ENCODE data around the gene RNU2-63P.
"Not testable (repeated sequence)": the region's sequence is repeated elsewhere in the genome, so short reads cannot be mapped to it uniquely, and the experiment has no call there.

Gene RNU2-63P

GRCh38 chr2:88016086-88016959 lies at the start of gene RNU2-63P:
Gene RNU2-63P, minus strand, starts transcription at chr2:88016547.
- DNase-seq (ENCODE audit: low spot score) = peak; percentile 56

- DNase-seq (ENCODE audit: low spot score) = no peak
Observed at GRCh38 chr2:88061295-88061694, 44.9 kb upstream of the RNU2-63P start.

- DNase-seq (ENCODE audit: low spot score) = no peak
Observed at GRCh38 chr2:88060907-88061275, 44.5 kb upstream of the RNU2-63P start.

- peak; percentile 58 for DNase-seq (ENCODE audit: low spot score)
Observed at GRCh38 chr2:88059979-88060906, 43.9 kb upstream of the RNU2-63P start.

GRCh38 chr2:88058191-88058590 lies 41.8 kb upstream of the RNU2-63P start:
- DNase-seq (ENCODE audit: low spot score) = no peak

- DNase-seq (ENCODE audit: low spot score) = no peak
Observed at GRCh38 chr2:88057437-88057844, 41.1 kb upstream of the RNU2-63P start.

- DNase-seq (ENCODE audit: low spot score) = peak; percentile 97
Observed at GRCh38 chr2:88055371-88056128, 39.2 kb upstream of the RNU2-63P start, which contains the start of gene KRCC1. Gene KRCC1, minus strand, starts transcription at chr2:88055783. Its CDS starts 27,220 bp downstream, at chr2:88028563.

GRCh38 chr2:88054782-88055370 lies 38.5 kb upstream of the RNU2-63P start:
- no peak for DNase-seq (ENCODE audit: low spot score)

- DNase-seq (ENCODE audit: low spot score) = no peak
Observed at GRCh38 chr2:88053934-88054781, 37.8 kb upstream of the RNU2-63P start.

- no peak for DNase-seq (ENCODE audit: low spot score)
Observed at GRCh38 chr2:88053296-88053695, 36.9 kb upstream of the RNU2-63P start.

- DNase-seq (ENCODE audit: low spot score) = no peak
Observed at GRCh38 chr2:88051792-88052191, 35.4 kb upstream of the RNU2-63P start.

- DNase-seq (ENCODE audit: low spot score) = no peak
Observed at GRCh38 chr2:88049622-88050021, 33.3 kb upstream of the RNU2-63P start.

GRCh38 chr2:88048541-88048940 lies 32.2 kb upstream of the RNU2-63P start:
- no peak for DNase-seq (ENCODE audit: low spot score)

GRCh38 chr2:88045561-88045960 lies 29.2 kb upstream of the RNU2-63P start:
- DNase-seq (ENCODE audit: low spot score) = not testable (repeated sequence)

- no peak for DNase-seq (ENCODE audit: low spot score)
Observed at GRCh38 chr2:88042476-88042875, 26.1 kb upstream of the RNU2-63P start.

GRCh38 chr2:88038263-88039105 lies 22.1 kb upstream of the RNU2-63P start:
- no peak for DNase-seq (ENCODE audit: low spot score)

- no peak for DNase-seq (ENCODE audit: low spot score)
Observed at GRCh38 chr2:88036606-88037005, 20.3 kb upstream of the RNU2-63P start.

GRCh38 chr2:88036182-88036581 lies 19.8 kb upstream of the RNU2-63P start:
- no peak for DNase-seq (ENCODE audit: low spot score)

GRCh38 chr2:88032070-88032702 lies 15.8 kb upstream of the RNU2-63P start:
- DNase-seq (ENCODE audit: low spot score) = no peak

Data from CD4-positive, alpha-beta T cell treated with Interleukin-6 at 100 ng/mL for 8 hours (primary cell).